Cardiac muscle cell (in vitro differentiated cells and primary cell): ENCODE results near the gene LRFN2. TPM values are rescaled to one million over a fixed set of nuclear protein-coding genes. Genes with fewer than 3 reads are reported as not detected.

ENCODE experiments used
- DNase-seq, 2 donors: peaks; one replicate each; pipeline versions ENCODE4 v3.0.0 to v3.0.0-alpha.2; 2010 to 2017; ENCODE audit warnings: low read depth in 1 of 2, low spot score in 1 of 2
- H3K27ac ChIP-seq: fragments of 200-600 bp; sonication (generic); 2 replicates; pipeline ENCODE4 v1.5.1; 2016
- H3K27me3 ChIP-seq: fragments of 200-600 bp; sonication (generic); 2 replicates; pipeline ENCODE4 v1.6.0; 2016; ENCODE audit warnings: control low read depth
- H3K36me3 ChIP-seq: fragments of 200-600 bp; sonication (generic); 2 replicates; pipeline ENCODE4 v1.5.1; 2016; ENCODE audit warnings: control low read depth
- H3K4me1 ChIP-seq: fragments of 200-600 bp; sonication (generic); 2 replicates; pipeline ENCODE4 v1.8.1; 2017; ENCODE audit warnings: low read depth, mild to moderate bottlenecking, mixed run types
- H3K4me3 ChIP-seq: fragments of 200-600 bp; sonication (generic); 2 replicates; pipeline ENCODE4 v1.5.1; 2016; ENCODE audit warnings: mild to moderate bottlenecking
- H3K9me3 ChIP-seq: fragments of 200-600 bp; sonication (generic); 2 replicates; pipeline ENCODE4 v1.5.1; 2017; ENCODE audit warnings: low read depth, mild to moderate bottlenecking, control low read depth
- polyA plus RNA-seq: library from polyadenylated mRNA; unstranded; fragments of >200 nt; fragmentation: Nextera tagmentation; extraction: Ambion mirVana; gene quantifications from 2 replicates; pipeline ENCODE4 v1.2.1, GENCODE V29; 2016
- total RNA-seq: library from RNA; depleted of rRNA; stranded (reverse); fragments of >200 nt; gene quantifications from 2 replicates; pipeline ENCODE4 v1.2.3, GENCODE V29; 2016
- TF ChIP-seq, protein P1 (sequence below): IDR thresholded peaks from 2 replicates; pipeline ENCODE4 v1.5.1; 2012; ENCODE audit warnings: low read depth, mild to moderate bottlenecking, low read length

LRFN2 gene
- total and polyA plus RNA-seq, 2 experiments from 2014 or later = 0.15 TPM; not detected in 1

DNA sequence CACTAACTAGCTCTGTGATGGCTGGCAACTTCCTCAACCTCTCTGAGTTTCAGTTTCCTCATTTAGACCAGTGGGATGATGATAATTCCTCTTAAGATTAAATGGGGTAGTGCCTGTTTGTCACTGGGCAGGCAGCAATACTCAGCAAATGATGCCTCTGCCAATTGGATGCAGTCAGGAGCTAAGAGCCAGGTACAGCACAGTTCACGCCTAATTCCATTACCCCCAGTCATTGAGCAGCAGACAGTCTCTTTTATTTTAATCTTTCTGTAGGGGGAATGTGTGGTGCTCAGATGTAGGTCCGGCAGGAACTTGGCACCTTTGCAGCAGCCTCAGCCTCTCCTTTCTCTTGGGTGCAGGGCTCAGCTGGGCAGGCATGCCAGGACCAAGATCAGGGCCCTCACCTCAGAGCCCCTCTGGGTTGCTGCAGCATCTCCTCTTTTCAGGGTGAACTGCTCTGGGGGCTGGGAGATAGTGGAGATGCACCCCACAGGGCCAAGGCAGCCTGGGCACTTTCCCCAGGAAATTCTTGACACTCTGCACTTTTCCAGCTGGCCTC is 243.8 kb downstream of the LRFN2 start:
- Histone ChIP-seq H3K9me3 (no peaks in the 10 kb centered on the region), H3K4me1 (peaks cover 17% of the 10 kb centered on the region), H3K27me3 (no peaks in the 10 kb centered on the region), H3K27ac (no peak overlapping the region), H3K36me3 (no peaks in the 10 kb centered on the region), H3K4me3 (no peak overlapping the region)
- TF ChIP-seq, protein P1, sequence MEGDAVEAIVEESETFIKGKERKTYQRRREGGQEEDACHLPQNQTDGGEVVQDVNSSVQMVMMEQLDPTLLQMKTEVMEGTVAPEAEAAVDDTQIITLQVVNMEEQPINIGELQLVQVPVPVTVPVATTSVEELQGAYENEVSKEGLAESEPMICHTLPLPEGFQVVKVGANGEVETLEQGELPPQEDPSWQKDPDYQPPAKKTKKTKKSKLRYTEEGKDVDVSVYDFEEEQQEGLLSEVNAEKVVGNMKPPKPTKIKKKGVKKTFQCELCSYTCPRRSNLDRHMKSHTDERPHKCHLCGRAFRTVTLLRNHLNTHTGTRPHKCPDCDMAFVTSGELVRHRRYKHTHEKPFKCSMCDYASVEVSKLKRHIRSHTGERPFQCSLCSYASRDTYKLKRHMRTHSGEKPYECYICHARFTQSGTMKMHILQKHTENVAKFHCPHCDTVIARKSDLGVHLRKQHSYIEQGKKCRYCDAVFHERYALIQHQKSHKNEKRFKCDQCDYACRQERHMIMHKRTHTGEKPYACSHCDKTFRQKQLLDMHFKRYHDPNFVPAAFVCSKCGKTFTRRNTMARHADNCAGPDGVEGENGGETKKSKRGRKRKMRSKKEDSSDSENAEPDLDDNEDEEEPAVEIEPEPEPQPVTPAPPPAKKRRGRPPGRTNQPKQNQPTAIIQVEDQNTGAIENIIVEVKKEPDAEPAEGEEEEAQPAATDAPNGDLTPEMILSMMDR = no peak
- no peak for DNase-seq

DNA sequence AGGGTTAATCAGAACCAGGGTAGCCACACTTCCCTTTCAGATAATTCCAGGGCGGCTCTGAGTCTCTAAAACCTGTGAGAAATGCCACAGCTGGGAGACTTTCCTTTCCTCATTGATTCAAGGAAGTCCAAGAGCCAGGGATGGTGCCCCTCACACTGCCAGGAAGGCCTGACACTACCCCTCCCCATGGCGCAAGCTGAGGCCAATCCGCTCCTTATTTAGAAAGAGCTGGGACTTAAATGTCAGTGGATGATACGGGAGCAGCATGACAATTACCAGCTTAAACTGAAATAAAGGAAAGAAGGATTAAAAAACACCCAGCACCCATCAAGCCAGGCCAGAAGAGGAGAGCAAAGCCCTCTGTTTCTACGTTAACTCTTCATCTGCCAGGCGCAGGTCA is 244.4 kb downstream of the LRFN2 start:
- no peak for DNase-seq
- TF ChIP-seq, protein P1 = no peak

DNA sequence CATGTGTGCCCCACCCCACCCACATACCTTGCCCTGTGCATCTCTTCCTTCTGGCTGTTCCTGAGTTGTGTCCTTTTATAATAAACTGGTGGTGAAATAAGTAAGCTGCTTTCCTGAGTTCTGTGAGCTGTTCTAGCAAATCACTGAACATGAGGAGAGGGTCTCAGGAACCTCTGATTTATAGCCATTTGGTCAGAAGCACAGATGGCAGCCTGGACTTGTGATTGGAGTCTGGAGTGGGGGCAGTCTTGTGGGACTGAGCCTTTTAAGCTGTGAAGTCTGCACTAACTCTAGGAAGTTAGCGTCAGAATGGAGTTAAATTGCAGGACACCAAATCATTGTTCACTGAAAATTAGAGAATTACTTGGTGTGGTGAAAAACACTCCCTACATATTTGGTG is 245.4 kb downstream of the LRFN2 start:
- H3K4me1 ChIP-seq = peaks cover 7% of the 10 kb centered on the region
- H3K36me3 ChIP-seq = no peaks in the 10 kb centered on the region
- H3K9me3 ChIP-seq = no peaks in the 10 kb centered on the region
- no peak overlapping the region for H3K27ac ChIP-seq
- DNase-seq = no peak
- TF ChIP-seq, protein P1 = no peak
- H3K27me3 ChIP-seq = no peaks in the 10 kb centered on the region
- H3K4me3 ChIP-seq = no peak overlapping the region

More for the DNA sequence above, 244.4 kb downstream of the LRFN2 start:
- no peaks in the 10 kb centered on the region for H3K27me3 ChIP-seq
- no peak overlapping the region for H3K27ac ChIP-seq
- H3K4me1 ChIP-seq = peaks cover 12% of the 10 kb centered on the region
- no peak overlapping the region for H3K4me3 ChIP-seq
- H3K9me3 ChIP-seq = no peaks in the 10 kb centered on the region
- H3K36me3 ChIP-seq = no peaks in the 10 kb centered on the region
